ENCODE data around the gene RBM15B. TPM values are rescaled to one million over a fixed set of nuclear protein-coding genes. Genes with fewer than 3 reads are reported as not detected.

Gene RBM15B
- total RNA-seq, 1 experiment from 2014 or later = 30.9 TPM

GRCh38 chr3:51436998-51437639 lies 46.0 kb downstream of the RBM15B start:
- in situ Hi-C loops (cut with HindIII; ENCODE audit: low pct_unique_long_range_greater_than_20kb, low sequenced_read_pairs) (no loop called here), intact Hi-C loops (cut with micrococcal nuclease; ENCODE audit: unreplicated experiment) (no loop called here)
- Histone ChIP-seq H3K27ac (ENCODE audit: low read length) (no peak overlapping the region), H3K27me3 (ENCODE audit: control insufficient read depth, insufficient read depth, low read length) (no peaks in the 10 kb centered on the region), H3K4me3 (ENCODE audit: low read depth in 2 of 2, low read length in 2 of 2) (no peak overlapping the region), H3K36me3 (ENCODE audit: control insufficient read depth, insufficient read depth, low read length) (peaks cover 8% of the 10 kb centered on the region), H3K4me1 (ENCODE audit: control insufficient read depth, insufficient read depth, low read length) (no peaks in the 10 kb centered on the region), H3K9me3 (ENCODE audit: control insufficient read depth, insufficient read depth, low read depth, low read length) (no peaks in the 10 kb centered on the region)
- no peak for TF ChIP-seq TCF7L2 (IDR thresholded peaks at IDR 0.05; ENCODE audit: low read depth, low read length)
- no peak for TF ChIP-seq POLR2AphosphoS5 (IDR thresholded peaks at IDR 0.05; ENCODE audit: low read depth, low read length)
- no peak for TF ChIP-seq SIN3A (IDR thresholded peaks at IDR 0.05; ENCODE audit: borderline replicate concordance, insufficient read depth, low read depth, low read length)
- TF ChIP-seq REST (IDR thresholded peaks at IDR 0.05; ENCODE audit: insufficient read depth in 1 of 2, low read depth in 2 of 2, low read length in 1 of 2) = no peak
- TF ChIP-seq CTCF (IDR thresholded peaks at IDR 0.05) = no peak
- ATAC-seq (no peak), DNase-seq (ENCODE audit: low read depth, low spot score) (no peak)
- no TSS peak for BruUV-seq (replicated peaks)
- POLR2A ChIA-PET = no interaction called here
- CTCF ChIA-PET = no interaction called here

- intact Hi-C loops (cut with micrococcal nuclease; ENCODE audit: unreplicated experiment) (no loop called here), in situ Hi-C loops (cut with HindIII; ENCODE audit: low pct_unique_long_range_greater_than_20kb, low sequenced_read_pairs) (no loop called here)
- H3K4me1 ChIP-seq (ENCODE audit: control insufficient read depth, insufficient read depth, low read length) = no peaks in the 10 kb centered on the region
- H3K36me3 ChIP-seq (ENCODE audit: control insufficient read depth, insufficient read depth, low read length) = peaks cover 4% of the 10 kb centered on the region
- ChIA-PET CTCF (no interaction called here), POLR2A (interaction anchor here (0.6 kb wide), 2 partner anchors 14 to 33 kb away, joined by 5 to 11 read pairs; no protein-coding TSS in a partner anchor)
- ATAC-seq = no peak
- BruUV-seq (replicated peaks) = TSS peak; percentile 39
- no peaks in the 10 kb centered on the region for H3K9me3 ChIP-seq (ENCODE audit: control insufficient read depth, insufficient read depth, low read depth, low read length)
- no peak for DNase-seq (ENCODE audit: low read depth, low spot score)
- H3K4me3 ChIP-seq (ENCODE audit: low read depth in 2 of 2, low read length in 2 of 2) = no peak overlapping the region
- H3K27me3 ChIP-seq (ENCODE audit: control insufficient read depth, insufficient read depth, low read length) = no peaks in the 10 kb centered on the region
- no peak overlapping the region for H3K27ac ChIP-seq (ENCODE audit: low read length)
- TF ChIP-seq REST (IDR thresholded peaks at IDR 0.05; ENCODE audit: insufficient read depth in 1 of 2, low read depth in 2 of 2, low read length in 1 of 2) (no peak), POLR2AphosphoS5 (IDR thresholded peaks at IDR 0.05; ENCODE audit: low read depth, low read length) (no peak), TCF7L2 (IDR thresholded peaks at IDR 0.05; ENCODE audit: low read depth, low read length) (no peak), CTCF (IDR thresholded peaks at IDR 0.05) (no peak), SIN3A (IDR thresholded peaks at IDR 0.05; ENCODE audit: borderline replicate concordance, insufficient read depth, low read depth, low read length) (no peak)
These were observed 50.4 kb downstream of the RBM15B start for GRCh38 chr3:51441282-51442030.

Measured in Panc1 (cell line).